Ovary (tissue), 9 donors: ENCODE measurements around the gene RHOB. TPM values are rescaled to one million over a fixed set of nuclear protein-coding genes. Genes with fewer than 3 reads are reported as not detected.

Experiments used
- DNase-seq, 5 donors: peaks; one replicate each; pipeline ENCODE4 v3.0.0-alpha.2; 2019 to 2020
- H3K27ac ChIP-seq, 2 donors: fragments of 200-600 bp; one replicate each; pipeline versions ENCODE4 v1.5.1 to v1.8.0; 2019 to 2022
- H3K27me3 ChIP-seq: fragments of 200-600 bp; one replicate; pipeline ENCODE4 v1.8.0; 2022
- H3K36me3 ChIP-seq: fragments of 200-600 bp; sonication (generic); one replicate; pipeline ENCODE4 v1.5.1; 2019
- H3K4me1 ChIP-seq: one replicate; pipeline ENCODE4 v1.8.1; 2013; ENCODE audit warnings: mild to moderate bottlenecking, moderate library complexity; ENCODE audit not compliant: insufficient read depth
- H3K4me3 ChIP-seq: fragments of 200-600 bp; sonication (generic); one replicate; pipeline ENCODE4 v1.5.1; 2017
- H3K9me3 ChIP-seq, 2 donors: fragments of 200-600 bp in 1 of 2; sonication (generic) in 1 of 2; one replicate each; pipeline versions ENCODE4 v1.5.1 to v1.8.1; 2013 to 2019; ENCODE audit warnings: mild to moderate bottlenecking in 1 of 2, moderate library complexity in 1 of 2
- EP300 ChIP-seq: sonication (generic); formaldehyde crosslinking; IDR thresholded peaks from one replicate; pipeline ENCODE4 v1.6.1; 2017; ENCODE audit warnings: antibody characterized with exemption
- POLR2A ChIP-seq: fragments of 450-650 bp; IDR thresholded peaks from one replicate; pipeline ENCODE4 v1.6.1; 2017; ENCODE audit warnings: antibody characterized with exemption, mild to moderate bottlenecking, moderate library complexity
- WGBS, 3 donors: extraction: QIAGEN DNeasy Blood & Tissue Kit in 1 of 3; methylation state at CpG; one replicate each; pipeline versions ENCODE4 v1.1.5 to v1.1.7; 2013 to 2017; 5-methylcytosine and 5-hydroxymethylcytosine counted together
- intact Hi-C, 4 donors: fragments of 100-400 bp; cut with DNase I; formaldehyde crosslinking; loops; one replicate each; pipeline versions ENCODE4 v1.11.0 to v1.15.1; 2022 to 2023
- polyA plus RNA-seq, 2 donors: library from polyadenylated mRNA; stranded (reverse); fragments of 200-250 nt in 1 of 2; fragments of 350-450 nt in 1 of 2; fragmentation: Illumina TruSeq in 1 of 2; extraction: RNeasy Lipid Tissue Mini Kit (QIAGEN cat#74804) in 1 of 2; gene quantifications; one replicate each; pipeline ENCODE4 v1.2.3, GENCODE V29; 2013 to 2014
- total RNA-seq, 7 donors: library from RNA; depleted of rRNA in 2 of 7; stranded (reverse); fragments of >200 nt in 2 of 7; fragmentation: NEBNext Ultra II Directional in 3 of 7; extraction: Animal tissue kit (Norgen Biotek cat#: 25700) in 3 of 7; gene quantifications; one replicate each; pipeline versions ENCODE4 v1.1.0 to v1.2.4, GENCODE V29; 2016 to 2023
- TF ChIP-seq, protein P1 (sequence below), 3 donors: fragments of 450-650 bp in 2 of 3; fragments of 200-600 bp in 1 of 3; IDR thresholded peaks; one replicate each; pipeline versions ENCODE4 v1.5.1 to v1.8.0; 2016 to 2022; ENCODE audit warnings: antibody characterized with exemption in 3 of 3, mild to moderate bottlenecking in 1 of 3
- donor health status: DM: no; HTN: no; CAD: no; lungs with moderate emphysema.
- donor health status: DM: no; HTN: no; CAD: no.
- donor health status: Bipolar disorder and iron deficiency.
- donor health status: DM: yes; HTN: yes; CAD: no.
- donor health status: DM: no; HTN: no; CAD: no.
- donor health status: DM: yes; HTN: yes; CAD: no.

RHOB gene
- total and polyA plus RNA-seq, 9 donors, result 200 to 1,363 (median 432) TPM

DNA sequence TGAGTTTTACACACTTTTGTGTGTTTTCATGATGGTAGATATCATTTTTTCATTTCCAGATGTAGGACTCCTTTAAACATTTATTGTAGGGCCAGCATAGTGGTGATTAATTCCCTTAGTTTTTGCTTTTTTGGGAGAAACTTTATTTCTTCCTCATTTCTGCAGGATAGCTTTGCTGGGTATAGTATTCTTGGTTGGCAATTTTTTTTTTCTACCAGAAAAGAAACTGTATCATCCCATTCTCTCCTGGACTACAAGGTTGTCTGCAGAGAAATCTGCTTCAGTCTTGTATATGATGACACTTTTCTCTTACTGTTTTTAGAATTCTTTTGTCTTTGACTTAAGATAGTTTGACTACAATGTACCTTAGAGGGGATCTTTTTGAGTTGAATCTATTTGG, 37.8 kb upstream of the RHOB start:
- H3K4me1 ChIP-seq, result no peaks in the 10 kb centered on the region
- intact Hi-C loops, result no loop called here
- H3K27me3 ChIP-seq, result no peaks in the 10 kb centered on the region
- H3K36me3 ChIP-seq, result no peaks in the 10 kb centered on the region
- TF ChIP-seq POLR2A (no peak), EP300 (no peak)
- TF ChIP-seq, protein P1, sequence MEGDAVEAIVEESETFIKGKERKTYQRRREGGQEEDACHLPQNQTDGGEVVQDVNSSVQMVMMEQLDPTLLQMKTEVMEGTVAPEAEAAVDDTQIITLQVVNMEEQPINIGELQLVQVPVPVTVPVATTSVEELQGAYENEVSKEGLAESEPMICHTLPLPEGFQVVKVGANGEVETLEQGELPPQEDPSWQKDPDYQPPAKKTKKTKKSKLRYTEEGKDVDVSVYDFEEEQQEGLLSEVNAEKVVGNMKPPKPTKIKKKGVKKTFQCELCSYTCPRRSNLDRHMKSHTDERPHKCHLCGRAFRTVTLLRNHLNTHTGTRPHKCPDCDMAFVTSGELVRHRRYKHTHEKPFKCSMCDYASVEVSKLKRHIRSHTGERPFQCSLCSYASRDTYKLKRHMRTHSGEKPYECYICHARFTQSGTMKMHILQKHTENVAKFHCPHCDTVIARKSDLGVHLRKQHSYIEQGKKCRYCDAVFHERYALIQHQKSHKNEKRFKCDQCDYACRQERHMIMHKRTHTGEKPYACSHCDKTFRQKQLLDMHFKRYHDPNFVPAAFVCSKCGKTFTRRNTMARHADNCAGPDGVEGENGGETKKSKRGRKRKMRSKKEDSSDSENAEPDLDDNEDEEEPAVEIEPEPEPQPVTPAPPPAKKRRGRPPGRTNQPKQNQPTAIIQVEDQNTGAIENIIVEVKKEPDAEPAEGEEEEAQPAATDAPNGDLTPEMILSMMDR (IDR thresholded peaks at IDR 0.05), result no peak
- DNase-seq, result no peak
- H3K9me3 ChIP-seq, result no peaks in the 10 kb centered on the region
- H3K4me3 ChIP-seq, result no peak overlapping the region
- no peak overlapping the region for H3K27ac ChIP-seq

DNA sequence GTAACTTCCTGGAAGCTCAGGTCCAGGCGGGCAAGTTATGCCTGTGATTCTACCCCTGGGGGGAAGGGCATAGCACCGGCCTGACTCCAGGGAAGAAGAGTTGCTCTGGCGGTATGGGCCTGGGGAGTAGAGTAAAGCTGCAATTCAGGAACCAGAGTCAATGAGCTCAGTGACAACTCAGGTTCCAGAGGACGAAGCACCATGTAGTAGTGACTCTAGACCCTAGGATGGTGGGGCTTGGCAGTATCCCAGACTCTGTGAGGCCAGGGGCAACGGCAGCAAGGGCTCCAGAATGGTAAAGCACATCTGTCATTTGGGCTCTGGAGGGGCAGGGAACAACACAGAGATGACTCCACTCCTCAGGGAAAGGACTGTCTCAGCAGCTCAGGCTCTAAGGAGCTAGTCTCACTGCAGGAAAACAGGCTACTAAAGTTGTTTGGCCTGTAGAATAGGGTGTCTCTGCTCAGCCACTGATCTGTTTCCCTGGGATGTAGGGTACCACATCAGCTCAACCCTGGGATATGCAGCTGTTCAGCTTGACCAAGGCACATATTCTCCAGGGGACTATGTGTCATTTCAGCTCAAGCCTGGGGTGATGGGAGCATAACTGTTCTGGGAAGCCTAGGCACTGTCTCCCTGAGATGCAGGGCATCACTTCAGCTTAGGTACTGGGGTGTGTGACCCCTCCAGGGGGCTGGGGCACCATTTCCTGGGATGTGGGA, 36.2 kb upstream of the RHOB start:
- peak in 1 of 5 donors; percentile 13 for DNase-seq
- intact Hi-C loops, result no loop called here
- 83 to 91% (median 89%) methylated on average over 5 of the region's 5 CpGs for WGBS, 3 donors

DNA sequence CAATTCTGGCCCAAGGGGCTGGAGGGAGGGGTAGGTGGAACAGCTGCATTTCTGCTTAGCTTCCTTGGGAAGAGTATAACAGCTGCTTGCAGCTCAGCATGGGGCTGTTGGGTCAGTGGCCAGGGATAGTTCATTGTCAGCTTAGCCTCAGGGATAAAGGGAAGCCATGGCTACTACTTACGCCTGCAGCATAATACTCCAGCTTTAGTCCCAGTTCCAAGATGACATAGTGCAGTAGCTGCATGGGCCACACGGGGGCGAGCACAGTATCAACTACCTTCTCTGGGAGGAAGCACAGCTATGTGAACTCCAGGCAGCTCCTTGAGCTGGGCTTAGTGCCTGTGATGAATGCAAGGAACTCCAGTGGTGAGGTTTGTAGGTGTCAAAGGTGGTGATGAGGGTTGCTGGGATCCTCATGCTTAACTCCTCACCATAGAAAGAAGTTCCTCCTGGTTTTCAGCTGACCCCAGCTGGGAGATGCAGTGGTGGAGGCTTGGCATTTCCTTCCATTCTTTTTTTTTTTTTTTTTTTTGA, 35.4 kb upstream of the RHOB start:
- H3K27ac ChIP-seq, result no peak overlapping the region

More for the DNA sequence above, 36.2 kb upstream of the RHOB start:
- Histone ChIP-seq H3K9me3 (no peaks in the 10 kb centered on the region), H3K27me3 (no peaks in the 10 kb centered on the region), H3K4me1 (no peaks in the 10 kb centered on the region), H3K36me3 (no peaks in the 10 kb centered on the region), H3K27ac (no peak overlapping the region), H3K4me3 (no peak overlapping the region)
- TF ChIP-seq EP300 (no peak), POLR2A (no peak)
- TF ChIP-seq, protein P1 (IDR thresholded peaks at IDR 0.05), result no peak

DNA sequence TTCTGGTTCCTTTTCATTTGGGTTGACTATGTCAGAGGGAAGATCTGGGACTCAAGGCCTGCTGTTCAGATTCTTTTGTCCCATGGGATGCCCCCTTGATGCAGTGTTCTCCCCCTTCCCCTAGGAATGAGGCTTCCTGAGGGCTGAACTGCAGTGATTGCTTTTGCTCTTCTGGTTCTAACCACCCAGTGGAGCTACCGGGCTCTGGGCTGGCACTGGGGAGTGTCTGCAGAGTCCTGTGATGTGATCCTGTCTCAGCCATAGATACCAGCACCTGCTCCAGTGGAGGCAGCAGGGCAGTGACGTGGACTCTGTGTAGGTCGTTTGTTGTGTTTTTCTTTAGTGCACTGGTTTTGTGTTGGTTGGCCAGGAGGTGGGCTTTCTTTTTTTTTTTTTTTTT, 32.1 kb upstream of the RHOB start:
- no peaks in the 10 kb centered on the region for H3K27me3 ChIP-seq

More for the DNA sequence above, 35.4 kb upstream of the RHOB start:
- 18 to 33% (median 30%) methylated on average over 3 of the region's 3 CpGs for WGBS, 3 donors
- TF ChIP-seq EP300, result no peak
- TF ChIP-seq, protein P1 (IDR thresholded peaks at IDR 0.05), result peak in 2 of 3 donors; percentile 13 to 50
- no peak for TF ChIP-seq POLR2A
- Histone ChIP-seq H3K4me3 (no peak overlapping the region), H3K36me3 (no peaks in the 10 kb centered on the region), H3K27me3 (no peaks in the 10 kb centered on the region), H3K4me1 (no peaks in the 10 kb centered on the region), H3K9me3 (no peaks in the 10 kb centered on the region)
- intact Hi-C loops, result no loop called here
- DNase-seq, result peak; percentile 39 to 73 (median 55)

More for the DNA sequence above, 32.1 kb upstream of the RHOB start:
- no peak overlapping the region for H3K4me3 ChIP-seq
- peak in 1 of 5 donors; percentile 7 for DNase-seq
- WGBS, 3 donors, result 84 to 93% (median 89%) methylated on average over 3 of the region's 3 CpGs
- no peak overlapping the region for H3K27ac ChIP-seq
- H3K4me1 ChIP-seq, result peaks cover 3% of the 10 kb centered on the region
- intact Hi-C loops, result no loop called here
- TF ChIP-seq, protein P1 (IDR thresholded peaks at IDR 0.05), result no peak
- TF ChIP-seq EP300, result no peak
- TF ChIP-seq POLR2A, result no peak
- no peaks in the 10 kb centered on the region for H3K36me3 ChIP-seq
- no peaks in the 10 kb centered on the region for H3K9me3 ChIP-seq
